Activated CD4-positive, CD25-positive, alpha-beta regulatory T cell treated with anti-CD3 and anti-CD28 coated beads, Interleukin-2, amount 50 U/mL, for 24 hours (primary cell): ENCODE data around the gene ALDH1L2.
"Not testable (repeated sequence)": the region's sequence is repeated elsewhere in the genome, so short reads cannot be mapped to it uniquely, and the experiment has no call there.

Experiments used
- ATAC-seq, 2 donors: fragments of 150-1000 bp; cut with Tn5 transposase; one replicate each; pipeline ENCODE4 v1.10.0; 2021; ENCODE audit warnings: mild to moderate bottlenecking in 1 of 2, moderate library complexity in 1 of 2

ALDH1L2 gene

GRCh38 chr12:105084251-105085250, at the start of gene ALDH1L2:
ALDH1L2 (minus strand) TSS chr12:105084458; CDS start chr12:105084436, 22 bp downstream.
- ATAC-seq: peak; percentile 66 to 75

GRCh38 chr12:105120551-105120950, 36.3 kb upstream of the ALDH1L2 start:
- no peak for ATAC-seq

GRCh38 chr12:105116969-105117368, 32.7 kb upstream of the ALDH1L2 start:
- ATAC-seq: no peak

GRCh38 chr12:105113094-105113493, 28.8 kb upstream of the ALDH1L2 start:
- no peak for ATAC-seq

- ATAC-seq: no peak
Observed at GRCh38 chr12:105110851-105111250, 26.6 kb upstream of the ALDH1L2 start.

GRCh38 chr12:105109465-105110212, 25.4 kb upstream of the ALDH1L2 start:
- no peak for ATAC-seq

- peak; percentile 98 to 99 for ATAC-seq
Observed at GRCh38 chr12:105107494-105108371, 23.5 kb upstream of the ALDH1L2 start, which contains the start of gene WASHC4. WASHC4 (plus strand) TSS chr12:105107731; CDS start chr12:105107801, 70 bp downstream.

- ATAC-seq: peak in 1 of 2 donors; percentile 3
Observed at GRCh38 chr12:105107171-105107493, 22.9 kb upstream of the ALDH1L2 start.

- no peak for ATAC-seq
Observed at GRCh38 chr12:105106621-105107020, 22.4 kb upstream of the ALDH1L2 start.

GRCh38 chr12:105104762-105105161, 20.5 kb upstream of the ALDH1L2 start:
- ATAC-seq: no peak

GRCh38 chr12:105102673-105103072, 18.4 kb upstream of the ALDH1L2 start:
- ATAC-seq: no peak

GRCh38 chr12:105100998-105101397, 16.7 kb upstream of the ALDH1L2 start:
- no peak for ATAC-seq

- no peak for ATAC-seq
Observed at GRCh38 chr12:105100207-105100985, 16.1 kb upstream of the ALDH1L2 start.

GRCh38 chr12:105099356-105099755, 15.1 kb upstream of the ALDH1L2 start:
- no peak for ATAC-seq

- ATAC-seq: not testable (repeated sequence)
Observed at GRCh38 chr12:105095338-105095737, 11.1 kb upstream of the ALDH1L2 start.

GRCh38 chr12:105092336-105092735, 8.1 kb upstream of the ALDH1L2 start:
- no peak for ATAC-seq

GRCh38 chr12:105091476-105092206, 7.4 kb upstream of the ALDH1L2 start:
- ATAC-seq: no peak

- ATAC-seq: no peak
Observed at GRCh38 chr12:105090361-105090760, 6.1 kb upstream of the ALDH1L2 start.

GRCh38 chr12:105089817-105090216, 5.6 kb upstream of the ALDH1L2 start:
- ATAC-seq: no peak

GRCh38 chr12:105085501-105085900, 1.2 kb upstream of the ALDH1L2 start:
- ATAC-seq: no peak

- no peak for ATAC-seq
Observed at GRCh38 chr12:105083551-105084105, 630 bp downstream of the ALDH1L2 start.
